Measurements from ENCODE around the gene SH3BP2. TPM values are rescaled to one million over a fixed set of nuclear protein-coding genes. Genes with fewer than 3 reads are reported as not detected.

Gene SH3BP2
- total and polyA plus RNA-seq, 10 of the 15 experiments (the other 5 are each of a cell fraction or from before 2014, with no cell fraction given): 1.1 to 61.8 (median 23.9) TPM

GRCh38 chr4:2848449-2848848 is 55.6 kb downstream of the SH3BP2 start (continued):
- TF ChIP-seq ASH2L (IDR thresholded peaks at IDR 0.05; ENCODE audit: borderline replicate concordance, low read depth): no peak
- no peak for TF ChIP-seq TCF3 (IDR thresholded peaks at IDR 0.05; ENCODE audit: borderline replicate concordance, insufficient read depth, low read depth, low read length)
- no peak for TF ChIP-seq RBBP5 (conservative IDR thresholded peaks at IDR 0.05)
- TF ChIP-seq MYC (IDR thresholded peaks at IDR 0.05; ENCODE audit: insufficient read depth, insufficient read length, insufficient replicate concordance, low read length, severe bottlenecking): no peak
- no peak for TF ChIP-seq GABPA (IDR thresholded peaks at IDR 0.05; ENCODE audit: low read depth)
- TF ChIP-seq SMC3 (IDR thresholded peaks at IDR 0.05; ENCODE audit: borderline replicate concordance, low read length): no peak
- no peak for TF ChIP-seq ZNF622 (IDR thresholded peaks at IDR 0.05)
- no peak for TF ChIP-seq SMAD1 (IDR thresholded peaks at IDR 0.05; ENCODE audit: low read depth, partially characterized antibody)

GRCh38 chr4:2849267-2850152 is 56.6 kb downstream of the SH3BP2 start:
- Histone ChIP-seq H3K4me3 (no peak overlapping the region), H3K27ac (ENCODE audit: control insufficient read depth, insufficient read depth) (no peak overlapping the region), H3K9me3 (replicated peaks; ENCODE audit: control insufficient read depth, insufficient read depth, low read length) (no peaks in the 10 kb centered on the region), H3K79me2 (ENCODE audit: control insufficient read depth, insufficient read depth, low read length) (peaks cover 61% of the 10 kb centered on the region), H2AFZ (ENCODE audit: control insufficient read depth, low read depth, low read length) (no peak overlapping the region), H4K20me1 (ENCODE audit: control insufficient read depth, insufficient read depth) (no peaks in the 10 kb centered on the region), H3K9ac (ENCODE audit: control insufficient read depth, insufficient read depth, low read length) (no peak overlapping the region), H3K4me1 (ENCODE audit: control insufficient read depth, insufficient read depth, low read length) (peaks cover 68% of the 10 kb centered on the region), H3K4me2 (ENCODE audit: control insufficient read depth, insufficient read depth) (peak overlapping the region; percentile 41), H3K27me3 (replicated peaks in 1 of 2; ENCODE audit: control insufficient read depth in 2 of 2, insufficient read depth in 2 of 2, low read length in 1 of 2) (no peaks in the 10 kb centered on the region), H3K36me3 (ENCODE audit: control insufficient read depth in 2 of 2, insufficient read depth in 2 of 2, low read length in 1 of 2) (peaks cover 0 to 6% of the 10 kb centered on the region in 2 experiments; a peak in 2 of 4 replicates)
- ChIA-PET CTCF (interaction anchor here (0.9 to 2.2 kb wide), 4 partner anchors 12 to 105 kb away, joined by 3 to 10 read pairs (median 4); no protein-coding TSS in a partner anchor), POLR2A (interaction anchor here (1.0 to 2.0 kb wide), 3 partner anchors 13 to 62 kb away, joined by 4 to 8 read pairs (median 5); no protein-coding TSS in a partner anchor), RAD21 (ENCODE audit: unreplicated experiment) (interaction anchor here (0.7 to 4.3 kb wide), 10 partner anchors 10 to 114 kb away, joined by 3 to 22 read pairs (median 4); partner anchors contain the start of genes GRK4 and NOP14), SMC1A (ENCODE audit: uncharacterized antibody, unreplicated experiment) (interaction anchor here (0.5 to 6.1 kb wide), 7 partner anchors 10 to 144 kb away, joined by 3 to 49 read pairs (median 3); no protein-coding TSS in a partner anchor)
- TF ChIP-seq POLR2AphosphoS2 (IDR thresholded peaks at IDR 0.05; ENCODE audit: low read depth, low read length) (no peak), RUNX3 (IDR thresholded peaks at IDR 0.05; ENCODE audit: low read length) (peak; percentile 20; the same call in 1 of the 2 replicates), MYB (IDR thresholded peaks at IDR 0.05; ENCODE audit: borderline replicate concordance, low read depth, low read length) (no peak), ATF7 (IDR thresholded peaks at IDR 0.05; ENCODE audit: low read depth) (no peak), JUND (IDR thresholded peaks at IDR 0.05; ENCODE audit: low read depth, low read length) (no peak)
- ATAC-seq (no peak), FAIRE-seq (no peak), DNase-seq (ENCODE audit: low read depth, low spot score) (no peak)
- intact Hi-C loops (cut with micrococcal nuclease; ENCODE audit: unreplicated experiment) (loop anchor here (5.0 kb wide), 1 partner anchor 83 kb away; no protein-coding TSS in a partner anchor), in situ Hi-C loops (cut with MboI) (no loop called here)
- WGBS (ENCODE audit: insufficient coverage, insufficient replicate concordance, low lambda C conversion rate, missing lambda C conversion rate): 79% methylated on average over 9 of the region's 9 CpGs
- BruUV-seq (replicated peaks): TSS peak; percentile 26
